NCI-H2196 treated with DMSO at 0.1 percent for 48 hours (cell line): ENCODE data around the gene NPC2.

Experiments used
- DNase-seq: peaks from one replicate; lab custom pipeline; 2025; ENCODE audit not compliant: unreplicated experiment; lab: John Stamatoyannopoulos, UW

Gene NPC2

GRCh38 chr14:74519316-74520074 lies 26.4 kb upstream of the NPC2 start:
- DNase-seq, result no peak

DNA sequence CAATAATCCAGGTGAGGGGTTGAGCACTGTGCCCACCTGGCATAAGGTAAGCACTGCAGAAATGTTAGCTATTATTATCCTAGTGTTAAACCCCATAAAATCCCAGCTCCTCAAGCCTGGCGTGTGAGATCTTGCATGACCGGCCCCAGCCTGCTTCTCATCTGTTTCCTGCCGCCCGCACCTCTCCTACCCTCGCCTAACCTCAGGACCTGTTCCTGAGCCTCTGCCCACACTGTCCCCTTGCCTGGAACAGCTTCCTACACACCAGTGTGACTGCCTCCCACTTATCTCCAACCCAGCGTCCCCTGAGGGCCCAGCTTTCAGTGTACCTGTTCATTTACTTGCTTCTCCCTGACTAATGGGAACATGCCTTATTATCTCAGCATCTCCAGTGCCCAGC lies 25.1 kb upstream of the NPC2 start:
- no peak for DNase-seq

DNA sequence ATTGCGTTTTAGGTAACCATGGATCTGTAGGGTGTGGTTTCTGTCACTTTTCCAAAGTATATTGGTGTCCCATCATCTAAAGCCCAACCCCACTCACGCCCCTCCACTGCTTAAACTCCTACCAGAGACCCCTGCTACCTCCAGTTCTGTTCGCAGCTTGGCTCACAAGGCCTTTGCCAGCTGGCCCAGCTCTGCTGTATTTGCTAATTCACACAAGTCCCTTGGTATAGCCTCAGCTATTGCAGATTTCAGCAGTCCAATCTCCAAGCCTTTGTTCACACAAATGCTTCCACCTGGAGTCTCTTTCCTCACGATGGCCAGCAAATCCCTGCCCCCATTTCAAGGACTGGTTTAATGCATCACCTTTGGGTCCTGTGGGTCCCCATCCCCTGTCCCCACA lies 24.6 kb upstream of the NPC2 start:
- no peak for DNase-seq

- DNase-seq, result no peak
These were observed 23.5 kb upstream of the NPC2 start for GRCh38 chr14:74516451-74517160.

GRCh38 chr14:74515891-74516412 lies 22.8 kb upstream of the NPC2 start:
- DNase-seq, result no peak

GRCh38 chr14:74514471-74514941 lies 21.4 kb upstream of the NPC2 start:
- peak; percentile 11 for DNase-seq

DNA sequence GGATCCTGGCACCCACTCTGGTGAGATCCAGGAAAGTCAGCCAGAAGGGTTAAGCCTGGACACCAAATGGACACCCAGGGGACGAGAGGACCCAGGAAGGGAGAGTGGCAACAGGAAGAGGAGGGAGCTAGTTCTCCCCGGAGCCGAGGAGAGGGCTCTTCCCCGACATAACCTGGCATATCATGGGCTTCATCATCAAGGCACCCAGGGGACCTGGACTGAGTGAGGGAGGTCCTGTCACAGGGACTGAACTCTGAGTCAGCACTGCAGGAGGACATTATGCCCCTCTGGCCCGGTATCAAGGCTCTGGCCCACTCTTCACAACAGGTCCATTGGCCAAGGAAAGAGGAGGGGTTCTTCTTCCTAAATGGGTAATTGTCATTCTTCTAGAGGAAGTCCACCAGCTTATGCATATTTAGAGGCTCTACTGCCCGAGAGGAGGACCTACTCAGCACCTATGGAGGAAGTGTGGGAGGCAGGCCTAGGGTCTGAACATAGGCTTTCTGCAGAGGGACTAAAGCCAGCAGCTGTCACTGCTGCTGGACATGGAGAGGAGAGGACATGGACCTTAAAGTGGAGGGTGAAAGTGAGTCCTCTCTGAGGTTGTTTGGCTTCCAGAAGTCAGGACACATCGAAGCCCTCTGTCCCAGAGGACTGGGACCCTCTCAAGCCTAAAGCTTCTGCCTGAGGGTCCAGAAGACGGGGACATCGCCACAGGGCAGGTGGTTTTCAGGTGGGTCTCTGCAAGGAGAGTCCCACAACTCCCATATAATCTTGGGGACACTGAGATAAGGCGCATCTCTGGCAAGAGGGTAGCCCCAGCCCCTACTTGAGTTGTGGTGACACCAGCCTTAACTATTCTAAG lies 19.1 kb upstream of the NPC2 start:
- no peak for DNase-seq

DNA sequence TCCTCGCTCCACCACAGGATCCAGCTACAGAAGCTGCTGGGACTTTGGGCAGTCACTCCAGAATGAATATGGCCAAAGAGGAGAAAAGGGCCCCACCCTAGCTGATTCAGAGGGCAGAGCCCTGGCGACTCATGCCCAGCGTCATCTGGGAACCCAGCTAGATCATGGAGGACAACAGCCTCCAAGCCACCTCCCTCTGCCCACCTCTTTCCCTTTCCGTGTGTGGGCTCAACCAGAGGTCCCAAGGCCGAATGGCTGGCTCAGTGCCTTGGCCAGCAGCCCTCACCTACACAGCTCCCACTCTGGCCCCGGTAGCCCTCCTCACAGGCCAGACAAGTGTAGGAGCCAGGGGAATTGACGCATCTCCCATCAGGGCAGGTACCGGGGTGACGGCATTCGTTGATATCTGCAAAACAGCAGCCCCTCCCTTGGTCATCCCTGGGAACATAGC lies 17.9 kb upstream of the NPC2 start:
- DNase-seq, result no peak

DNA sequence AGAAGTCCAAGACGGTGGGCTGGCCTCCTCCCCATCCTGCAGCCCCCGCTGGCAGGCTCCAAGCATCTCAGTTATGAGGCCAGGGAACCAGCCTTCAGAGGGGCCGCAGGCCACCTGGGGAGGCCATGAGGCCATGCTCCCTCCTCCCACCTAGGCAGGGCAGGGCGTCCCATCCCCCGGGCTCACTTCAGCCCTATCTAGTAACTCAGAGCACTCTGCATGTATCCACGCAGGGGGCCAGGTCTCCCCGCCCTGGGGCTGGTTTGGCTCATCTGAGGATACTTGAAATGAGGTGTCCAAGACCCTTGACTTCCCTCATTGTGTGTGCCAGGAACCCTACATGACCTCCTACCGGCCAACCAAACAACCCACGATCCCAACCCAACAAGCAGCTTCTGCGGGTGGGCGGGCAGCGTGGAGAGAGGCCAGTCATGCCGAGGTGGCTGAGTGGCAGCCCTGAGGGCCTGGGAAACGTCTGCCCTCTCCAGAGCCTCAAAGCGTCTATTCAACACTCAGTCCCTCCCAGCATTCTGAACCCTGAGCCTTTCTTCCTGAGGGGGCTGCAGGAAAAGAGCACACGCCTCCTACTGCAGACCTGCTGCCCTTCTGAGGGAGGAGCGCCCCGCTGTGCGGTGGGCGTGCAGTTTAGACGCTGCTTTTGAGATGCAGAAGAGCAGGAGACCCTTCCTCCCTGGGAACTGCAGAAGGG lies 17.3 kb upstream of the NPC2 start:
- DNase-seq, result no peak

DNA sequence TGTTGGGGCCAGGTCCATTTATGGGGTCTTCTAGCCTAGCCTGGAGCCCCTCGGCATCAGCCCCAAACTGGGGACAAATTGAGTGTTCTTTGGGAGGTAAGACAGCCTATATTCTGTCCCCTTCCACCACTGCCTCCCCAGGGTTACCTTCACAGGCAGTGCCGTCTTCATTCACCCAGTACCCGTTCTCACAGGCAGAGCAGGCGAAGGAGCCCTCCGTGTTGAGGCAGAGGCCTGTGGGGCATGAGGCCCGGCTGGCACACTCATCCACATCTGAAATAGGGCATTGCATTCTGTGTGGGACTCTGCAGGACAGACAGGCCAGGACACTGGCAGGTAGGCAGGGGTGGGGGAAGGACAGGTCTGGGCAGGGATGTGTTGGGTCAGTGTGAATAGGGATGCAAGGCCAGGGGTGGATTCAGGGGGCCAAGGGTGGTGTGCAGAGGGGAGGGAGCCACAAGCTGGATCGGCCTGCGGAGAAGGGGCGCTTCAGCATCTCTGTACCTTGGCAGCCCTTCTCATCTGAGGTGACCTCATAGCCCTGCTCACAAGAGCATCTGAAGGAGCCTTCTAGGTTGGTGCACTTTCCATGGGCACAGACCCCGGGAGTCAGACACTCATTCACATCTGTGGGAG lies 16.6 kb upstream of the NPC2 start:
- no peak for DNase-seq

GRCh38 chr14:74508844-74509428 lies 15.8 kb upstream of the NPC2 start:
- DNase-seq, result no peak

GRCh38 chr14:74508292-74508731 lies 15.2 kb upstream of the NPC2 start:
- no peak for DNase-seq

- no peak for DNase-seq
These were observed 14.7 kb upstream of the NPC2 start for GRCh38 chr14:74507840-74508239.

DNA sequence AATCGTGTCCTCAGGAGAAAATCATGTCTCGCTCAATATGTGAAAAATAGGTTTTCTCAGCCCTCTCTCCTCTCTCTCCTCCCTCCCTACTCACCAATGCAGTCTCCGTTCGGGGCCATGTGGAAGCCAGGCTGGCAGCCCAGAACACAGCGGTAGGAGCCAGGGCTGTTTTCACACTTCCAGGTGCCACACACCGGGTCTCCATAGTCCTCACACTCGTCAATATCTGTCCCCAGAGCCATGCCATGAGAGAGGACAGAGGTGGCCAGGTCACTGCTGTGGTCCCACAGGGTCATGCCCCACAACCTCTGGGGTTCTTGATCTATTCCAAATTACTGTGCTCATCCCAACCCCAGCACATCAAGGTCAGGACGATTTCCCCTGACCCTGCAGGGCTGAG lies 14.0 kb upstream of the NPC2 start:
- DNase-seq, result no peak

- no peak for DNase-seq
These were observed 13.3 kb upstream of the NPC2 start for GRCh38 chr14:74506411-74506851.

DNA sequence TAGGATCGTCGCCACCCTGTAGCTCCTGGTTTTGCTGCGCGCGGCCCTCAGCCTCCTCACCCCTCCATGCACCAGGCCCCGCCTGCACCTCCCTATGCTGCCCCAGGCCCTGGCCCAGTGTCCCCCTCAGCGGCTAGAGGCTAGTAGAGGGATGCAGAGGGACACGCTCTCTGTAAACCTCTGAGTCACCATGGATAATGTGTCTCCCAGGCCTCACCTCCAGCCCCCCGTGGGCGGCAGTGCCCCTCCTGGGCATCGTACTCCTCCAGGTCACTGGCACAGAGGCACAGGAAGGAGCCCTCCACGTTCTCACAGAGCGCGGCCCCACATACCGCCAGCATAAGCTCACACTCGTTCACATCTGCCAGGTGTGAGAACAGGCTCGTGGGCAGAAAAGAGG lies 12.7 kb upstream of the NPC2 start:
- DNase-seq, result no peak

GRCh38 chr14:74504874-74505720 lies 12.0 kb upstream of the NPC2 start:
- no peak for DNase-seq

DNA sequence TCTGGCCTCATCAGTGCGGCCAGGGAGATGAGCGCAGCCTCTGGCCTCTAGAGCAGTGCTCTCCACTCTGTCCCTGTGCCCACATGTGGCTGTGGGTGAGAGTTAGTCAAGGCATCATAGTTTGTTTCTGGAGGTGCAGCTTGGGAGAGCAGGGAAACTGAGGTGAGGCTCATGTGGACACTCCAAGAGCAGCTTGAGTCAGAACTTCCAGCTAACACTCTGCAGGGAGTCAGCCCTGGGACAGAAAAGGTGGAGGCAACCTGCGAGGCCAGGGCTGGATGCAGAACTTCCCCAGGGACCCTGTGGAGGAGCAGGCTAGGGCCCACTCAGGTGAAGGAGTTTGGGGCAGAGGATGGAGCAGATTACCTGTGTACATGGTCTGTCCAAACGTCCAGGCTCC lies 11.3 kb upstream of the NPC2 start:
- no peak for DNase-seq

GRCh38 chr14:74503938-74504335 lies 10.8 kb upstream of the NPC2 start:
- DNase-seq, result no peak
